Measurements from ENCODE around the gene TLE6. TPM values are rescaled to one million over a fixed set of nuclear protein-coding genes. Genes with fewer than 3 reads are reported as not detected.

TLE6 gene
- total RNA-seq, 1 experiment from 2014 or later = 4.8 TPM

Other genes with a start within 250 kb of the TLE6 start
- gene SLC39A3, start 237.5 kb upstream of the TLE6 start, total RNA-seq (2014; rRNA removed; shearing (Covaris generic)) = 91.0 and 100 TPM in 2 replicates
- gene SGTA, start 194.3 kb upstream of the TLE6 start, total RNA-seq (2014; rRNA removed; shearing (Covaris generic)) = 112 and 114 TPM in 2 replicates
- gene THOP1, start 192.1 kb upstream of the TLE6 start, total RNA-seq (2014; rRNA removed; shearing (Covaris generic)) = 390 and 397 TPM in 2 replicates
- 4.6 and 4.8 TPM in 2 replicates for gene ZNF554, start 157.7 kb upstream of the TLE6 start, total RNA-seq (2014; rRNA removed; shearing (Covaris generic))
- gene ZNF555, start 136.1 kb upstream of the TLE6 start, total RNA-seq (2014; rRNA removed; shearing (Covaris generic)) = 8.2 and 8.4 TPM in 2 replicates
- gene ZNF556, start 110.2 kb upstream of the TLE6 start, total RNA-seq (2014; rRNA removed; shearing (Covaris generic)) = not detected in 2 replicates
- gene ZNF57, start 76.6 kb upstream of the TLE6 start, total RNA-seq (2014; rRNA removed; shearing (Covaris generic)) = 7.2 and 9.2 TPM in 2 replicates
- gene ZNF77, start 32.6 kb upstream of the TLE6 start, total RNA-seq (2014; rRNA removed; shearing (Covaris generic)) = 6.5 and 9.0 TPM in 2 replicates
- gene TLE2, start 51.7 kb downstream of the TLE6 start, total RNA-seq (2014; rRNA removed; shearing (Covaris generic)) = 2.3 and 2.4 TPM in 2 replicates
- gene TLE5, start 84.9 kb downstream of the TLE6 start, total RNA-seq (2014; rRNA removed; shearing (Covaris generic)) = 521 and 529 TPM in 2 replicates
- 97.7 and 98.4 TPM in 2 replicates for gene GNA11, start 116.8 kb downstream of the TLE6 start, total RNA-seq (2014; rRNA removed; shearing (Covaris generic))
- gene GNA15, start 158.5 kb downstream of the TLE6 start, total RNA-seq (2014; rRNA removed; shearing (Covaris generic)) = 0.19 and 0.26 TPM in 2 replicates
- gene S1PR4, start 201.2 kb downstream of the TLE6 start, total RNA-seq (2014; rRNA removed; shearing (Covaris generic)) = 0.26 TPM in 1 of 2 replicates, not detected in the other
- gene NCLN, start 208.4 kb downstream of the TLE6 start, total RNA-seq (2014; rRNA removed; shearing (Covaris generic)) = 67.6 and 74.6 TPM in 2 replicates
- not detected in 2 replicates for gene CELF5, start 247.1 kb downstream of the TLE6 start, total RNA-seq (2014; rRNA removed; shearing (Covaris generic))